A204.1 (cell line): ENCODE results near the gene EPB41.
"Not testable (repeated sequence)": the region's sequence is repeated elsewhere in the genome, so short reads cannot be mapped to it uniquely, and the experiment has no call there.

Experiments used
- FAIRE-seq: peaks from 2 replicates; lab custom pipeline; 2012; peaks lifted over from hg19 to GRCh38; lab: Jason Lieb, UNC

The EPB41 gene

DNA sequence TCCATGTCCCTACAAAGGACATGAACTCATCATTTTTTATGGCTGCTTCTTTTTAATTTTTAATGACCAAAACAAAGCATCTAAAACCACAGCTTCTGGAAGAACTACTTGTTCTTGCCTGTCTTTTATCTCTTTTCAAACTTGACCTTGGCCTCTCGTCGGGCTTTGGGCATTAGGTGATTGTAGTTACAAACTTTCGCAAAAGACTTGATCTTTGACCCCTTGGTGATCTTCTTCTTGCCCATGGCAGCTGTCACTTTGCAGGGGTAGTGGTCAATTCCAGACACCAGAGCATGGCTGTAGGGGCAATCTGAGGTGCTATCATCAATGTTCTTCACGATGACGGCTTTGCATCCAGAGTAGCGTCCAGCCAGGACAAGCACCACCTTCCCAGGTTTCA lies 67.8 kb downstream of the EPB41 start:
- no peak for FAIRE-seq

GRCh38 chr1:28983091-28983490 lies 68.7 kb downstream of the EPB41 start:
- FAIRE-seq, result no peak

DNA sequence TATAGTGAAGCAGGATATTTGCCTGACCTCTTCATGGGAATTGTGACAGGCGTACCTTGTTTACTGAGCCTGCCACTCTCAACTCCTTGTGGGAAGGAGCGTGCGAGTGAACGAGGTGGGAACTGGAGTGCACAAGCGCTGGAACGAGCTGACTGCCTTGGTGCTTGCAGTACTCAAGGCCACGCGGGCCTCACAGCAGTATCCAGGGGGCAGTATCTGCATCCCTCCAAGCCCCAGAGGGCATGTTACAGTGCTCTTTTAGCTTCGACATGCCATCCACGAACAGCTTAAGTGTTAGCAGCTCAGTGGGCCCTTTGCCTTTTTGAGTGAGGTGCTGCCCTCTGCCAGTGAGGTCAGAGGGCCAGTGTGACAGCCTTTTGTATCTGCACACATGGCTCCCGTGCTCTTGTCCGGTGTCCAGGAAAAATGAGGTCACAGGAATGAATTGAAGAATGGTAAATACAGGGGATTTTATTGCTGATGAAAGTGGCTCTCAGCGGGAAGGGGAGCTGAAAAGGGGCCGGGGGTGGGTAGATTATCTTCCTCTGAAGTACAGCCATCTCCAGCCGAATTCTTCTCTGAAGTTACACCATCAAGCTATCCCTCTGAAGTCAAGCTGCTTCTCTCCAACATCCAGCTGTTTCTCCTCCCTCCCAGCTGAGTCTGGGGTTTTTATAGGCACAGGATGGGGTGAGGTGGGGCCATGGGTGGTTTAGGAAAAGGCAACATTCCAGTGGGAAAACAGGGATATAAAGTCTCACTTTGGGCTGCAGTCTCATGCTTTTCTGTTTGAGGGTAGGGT lies 69.3 kb downstream of the EPB41 start:
- no peak for FAIRE-seq

GRCh38 chr1:28984311-28984684 lies 69.9 kb downstream of the EPB41 start:
- no peak for FAIRE-seq

GRCh38 chr1:28985427-28985826 lies 71.1 kb downstream of the EPB41 start:
- FAIRE-seq, result no peak

DNA sequence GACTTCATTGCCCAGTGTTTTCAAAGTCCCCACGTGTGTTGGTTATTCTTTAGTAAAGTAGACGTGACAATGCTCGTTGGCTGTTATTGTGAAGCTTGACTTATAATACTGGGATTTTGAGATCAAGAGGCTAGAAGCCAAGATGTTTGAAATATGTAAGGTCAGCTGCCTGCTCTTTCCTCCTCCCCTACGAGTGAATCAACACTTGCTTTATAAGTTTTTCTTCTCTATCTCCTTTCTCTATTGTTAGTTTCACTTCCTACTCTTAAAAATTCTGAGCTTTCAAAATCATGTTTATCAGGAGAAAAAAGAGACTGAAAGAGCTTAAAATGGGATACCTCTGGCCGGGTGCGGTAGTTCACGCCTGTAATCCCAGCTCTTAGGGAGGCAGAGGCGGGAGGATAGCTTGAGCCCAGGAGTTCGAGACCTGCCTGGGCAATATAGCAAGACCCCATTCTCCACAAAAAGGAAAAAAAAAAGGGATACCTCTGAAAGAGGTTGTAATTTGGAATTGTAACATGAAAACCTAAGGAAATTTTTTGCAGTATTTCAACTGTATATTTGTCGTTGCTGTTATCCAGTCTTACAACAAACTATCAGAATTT lies 72.0 kb downstream of the EPB41 start:
- FAIRE-seq, result no peak

DNA sequence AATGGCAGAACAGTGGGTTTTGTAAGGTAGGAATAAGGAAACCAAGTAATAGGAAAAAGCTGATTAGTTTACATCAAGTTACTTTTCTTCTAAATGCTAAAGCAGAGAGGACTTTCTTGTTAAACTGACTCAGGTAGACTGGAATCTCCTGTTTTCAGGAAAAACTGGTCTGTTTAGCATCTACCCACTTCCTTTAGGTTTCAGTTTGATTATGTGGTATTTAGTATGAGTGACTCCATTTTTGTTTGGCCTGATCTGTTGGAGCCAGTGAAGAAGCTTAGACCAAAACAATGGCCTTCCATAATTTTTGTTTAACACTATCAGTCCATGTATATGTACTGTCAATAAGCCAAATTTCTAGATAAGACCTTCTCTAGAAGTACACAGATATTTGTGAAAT lies 88.4 kb downstream of the EPB41 start:
- no peak for FAIRE-seq

DNA sequence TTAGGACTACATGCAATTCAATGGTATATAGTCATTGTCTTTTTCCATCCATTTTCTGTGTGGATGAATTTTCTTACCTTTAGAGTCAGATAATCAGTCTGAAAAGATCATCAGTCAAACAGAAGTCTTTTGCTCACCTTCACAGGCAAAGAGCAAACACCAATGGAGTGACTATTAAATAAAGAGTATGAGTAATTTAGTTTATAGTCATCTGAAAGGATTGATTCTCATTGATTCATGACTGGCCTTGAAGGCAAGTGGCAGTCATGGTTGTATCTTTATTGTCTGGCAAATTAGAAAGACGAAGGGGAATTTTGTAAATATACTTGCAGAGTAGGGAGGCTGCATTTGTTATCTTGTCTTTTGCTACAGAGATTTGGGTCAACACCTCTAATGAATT lies 89.9 kb downstream of the EPB41 start:
- FAIRE-seq, result no peak

- FAIRE-seq, result no peak
These were observed 90.4 kb downstream of the EPB41 start for GRCh38 chr1:29004798-29005197.

DNA sequence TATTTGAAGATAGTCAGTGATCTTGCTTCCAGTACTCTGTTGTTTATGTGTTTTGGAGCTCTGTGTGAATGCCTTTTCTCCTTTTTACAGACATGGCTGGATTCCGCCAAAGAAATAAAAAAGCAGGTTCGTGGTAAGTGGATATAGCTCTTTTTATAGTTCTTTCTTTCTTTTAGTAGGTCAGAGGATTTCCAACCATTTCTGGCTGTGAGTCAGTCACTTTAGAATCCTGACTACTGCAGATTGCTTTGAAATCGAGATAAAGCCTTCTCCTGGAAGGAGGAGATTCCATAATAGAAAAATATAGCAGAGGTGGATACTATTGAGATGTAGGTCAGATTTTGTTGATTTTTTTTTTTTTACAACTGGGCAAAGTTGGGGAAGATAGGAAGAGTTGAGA lies 97.4 kb downstream of the EPB41 start:
- no peak for FAIRE-seq

- FAIRE-seq, result peak; percentile 53
These were observed 102.9 kb downstream of the EPB41 start for GRCh38 chr1:29017235-29017634.

GRCh38 chr1:29017975-29018712 lies 103.8 kb downstream of the EPB41 start:
- FAIRE-seq, result no peak

- no peak for FAIRE-seq
These were observed 108.3 kb downstream of the EPB41 start for GRCh38 chr1:29022620-29023019.

DNA sequence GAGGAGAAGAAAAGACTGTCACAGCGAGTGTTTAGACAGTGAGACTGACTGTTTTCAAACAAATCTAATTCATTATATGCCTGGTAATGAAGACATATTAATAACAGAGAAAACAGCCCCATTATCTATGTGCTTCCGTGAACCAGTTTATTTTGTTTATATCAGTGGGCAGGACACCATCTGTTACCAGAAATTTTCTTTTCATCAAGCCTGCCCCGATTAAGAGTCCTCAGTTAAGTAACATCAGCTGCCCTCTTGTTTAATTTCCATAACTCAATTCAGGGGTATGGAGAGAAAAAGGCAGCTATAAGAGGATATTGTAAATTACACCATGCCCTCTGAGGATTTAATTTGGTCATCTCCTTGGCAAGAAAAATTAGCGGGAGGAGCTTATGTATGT lies 115.3 kb downstream of the EPB41 start:
- FAIRE-seq, result no peak

- no peak for FAIRE-seq
These were observed 118.5 kb downstream of the EPB41 start for GRCh38 chr1:29032841-29033240.

DNA sequence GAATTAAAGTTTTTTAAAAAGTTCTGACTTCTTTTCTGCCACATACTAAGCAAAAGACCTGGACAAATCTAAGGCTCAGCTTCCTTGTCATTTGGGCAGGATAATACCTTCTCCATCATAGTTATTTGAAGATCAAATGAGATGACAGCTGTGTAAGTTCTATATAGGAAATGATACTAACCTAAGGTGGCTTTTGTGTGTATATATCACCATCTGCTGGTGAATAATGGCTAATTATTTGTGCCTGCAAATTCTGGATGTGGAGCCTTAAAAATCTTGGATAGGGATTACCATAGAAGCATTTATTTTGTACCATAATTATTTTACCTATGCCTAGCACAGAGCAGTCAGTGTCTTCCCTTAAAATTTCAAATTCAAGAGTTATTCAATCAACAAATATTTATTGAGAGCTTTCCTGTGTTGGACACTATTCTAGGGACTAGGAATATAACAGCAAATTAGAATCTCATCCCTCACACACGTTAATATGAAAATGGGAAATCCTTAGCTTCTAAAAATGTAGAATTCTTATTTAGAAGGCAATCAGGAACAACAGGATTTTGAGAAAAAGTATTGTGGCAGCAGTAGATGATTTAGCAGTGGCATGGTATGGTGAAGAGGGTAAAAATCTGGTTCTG lies 119.6 kb downstream of the EPB41 start:
- FAIRE-seq, result peak; percentile 96

DNA sequence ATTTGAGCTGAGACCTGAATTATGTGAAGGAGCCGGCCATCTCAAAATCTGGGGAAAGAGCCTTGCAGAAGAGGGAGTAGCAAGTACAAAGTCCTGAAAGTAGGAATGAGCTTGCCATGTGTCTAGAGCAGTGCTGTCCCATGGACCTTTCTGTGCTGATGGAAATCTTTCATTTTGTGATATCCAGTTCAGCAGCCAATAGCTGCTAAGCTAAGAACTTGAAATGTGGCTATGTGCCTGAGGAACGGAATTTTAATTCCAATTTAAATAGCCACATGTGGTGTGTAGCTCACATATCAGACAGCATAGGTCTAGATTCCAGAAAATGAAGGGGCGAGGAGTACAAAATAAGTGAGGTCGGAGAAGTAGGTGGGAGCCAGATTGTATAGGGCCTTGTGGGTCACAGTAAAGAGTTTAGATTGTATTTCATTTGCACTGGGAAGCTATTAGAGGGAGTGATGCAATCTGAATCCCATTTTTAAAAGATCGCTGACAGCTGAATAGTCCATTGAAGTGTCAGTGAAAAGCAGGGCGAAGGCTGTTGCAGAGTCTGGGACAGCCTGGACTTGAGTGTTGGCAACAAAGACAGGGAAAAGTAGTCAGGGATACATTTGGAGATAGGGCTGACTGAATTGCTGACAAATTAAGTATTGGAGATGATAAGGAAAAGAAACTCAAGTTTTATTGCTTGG lies 129.1 kb downstream of the EPB41 start:
- no peak for FAIRE-seq

DNA sequence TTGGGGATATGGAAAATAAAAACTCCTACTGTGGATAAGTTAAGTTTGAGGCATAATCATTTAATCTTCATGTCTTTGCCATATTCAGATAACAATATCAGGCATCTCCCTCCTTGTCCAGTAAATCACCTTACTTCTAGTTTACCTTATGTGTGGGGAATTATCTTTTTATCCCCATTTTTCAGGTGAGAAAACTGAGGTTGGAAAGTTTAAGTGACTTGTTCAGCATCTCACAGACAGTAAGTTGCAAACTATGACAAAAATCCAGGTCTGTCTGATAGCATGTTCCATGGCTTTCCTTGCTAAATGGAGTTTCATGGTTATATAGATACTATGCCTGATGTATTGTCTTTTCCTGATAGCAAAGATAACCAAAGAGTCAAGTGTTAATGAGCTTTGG lies 129.6 kb downstream of the EPB41 start:
- FAIRE-seq, result no peak

DNA sequence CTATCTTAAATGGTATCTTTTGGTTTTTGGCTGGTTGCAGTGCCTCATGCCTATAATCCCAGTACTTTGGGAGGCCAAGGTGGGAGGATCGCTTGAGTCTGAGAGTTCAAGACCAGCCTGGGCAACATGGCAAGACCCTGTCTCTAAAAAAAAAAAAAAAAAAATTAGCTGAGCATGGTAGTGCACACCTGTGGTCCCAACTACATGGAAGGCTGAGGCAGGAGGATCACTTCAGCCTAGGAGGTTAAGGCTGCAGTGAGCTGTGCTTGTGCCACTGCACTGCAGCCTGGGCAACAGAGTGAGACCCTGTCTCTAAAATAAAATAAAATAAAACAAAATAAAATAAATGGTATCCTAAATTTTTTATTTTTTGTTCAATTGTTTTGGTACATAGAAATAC lies 131.3 kb downstream of the EPB41 start:
- not testable (repeated sequence) for FAIRE-seq

DNA sequence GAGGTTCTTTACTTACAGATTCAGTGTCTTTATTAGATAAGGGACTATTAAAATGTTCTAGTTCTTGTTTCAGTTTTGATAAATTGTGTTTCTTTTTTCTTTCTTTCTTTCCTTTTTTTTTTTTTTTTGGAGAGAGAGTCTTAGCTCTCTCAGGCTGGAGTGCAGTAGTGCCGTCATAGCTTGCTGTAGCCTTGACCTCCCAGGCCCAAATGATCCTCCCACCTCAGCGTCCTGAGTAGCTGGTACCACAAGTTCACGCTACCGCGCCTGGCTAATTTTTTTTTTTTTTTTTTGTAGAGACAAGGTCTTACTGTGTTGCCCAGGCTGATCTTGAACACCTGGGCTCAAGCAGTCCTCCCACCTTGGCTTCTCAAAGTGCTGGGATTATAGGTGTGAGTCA lies 132.8 kb downstream of the EPB41 start:
- no peak for FAIRE-seq

- no peak for FAIRE-seq
These were observed 135.8 kb downstream of the EPB41 start for GRCh38 chr1:29050166-29050565.

DNA sequence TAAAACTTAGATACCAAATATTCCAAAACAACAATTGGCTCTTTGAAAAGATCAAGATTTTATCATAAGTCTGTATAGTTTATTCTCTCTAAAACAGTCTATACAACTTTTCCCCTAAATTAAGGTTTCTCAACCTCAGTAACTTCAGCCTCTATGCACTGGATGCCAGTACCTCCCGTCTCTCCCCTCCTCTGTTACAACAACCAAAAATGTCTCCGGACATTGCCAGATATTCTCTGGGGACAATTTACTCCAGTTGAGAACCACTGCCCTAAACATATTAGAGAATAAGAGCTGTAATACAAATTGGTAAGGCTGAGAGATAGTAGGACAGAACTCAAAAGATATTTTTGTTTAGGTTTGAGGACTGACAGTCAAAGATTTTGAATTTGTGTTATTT lies 137.7 kb downstream of the EPB41 start:
- no peak for FAIRE-seq
